Measurements from ENCODE around the gene SYT9. TPM values are rescaled to one million over a fixed set of nuclear protein-coding genes. Genes with fewer than 3 reads are reported as not detected.

Gene SYT9
- total RNA-seq, 4 donors from 2014 or later, result 0.13 to 0.47 (median 0.15) TPM; not detected in 1

- no peak for ATAC-seq
- H3K27ac ChIP-seq, result no peak overlapping the region
- no peaks in the 10 kb centered on the region for H3K9me3 ChIP-seq
- peaks cover 3% of the 10 kb centered on the region for H3K27me3 ChIP-seq
- TF ChIP-seq POLR2A (IDR thresholded peaks at IDR 0.05) (no peak), EP300 (IDR thresholded peaks at IDR 0.05) (no peak), CTCF (IDR thresholded peaks at IDR 0.05) (no peak), POLR2AphosphoS5 (IDR thresholded peaks at IDR 0.05) (no peak)
- no peaks in the 10 kb centered on the region for H3K36me3 ChIP-seq
- no peak overlapping the region for H3K4me3 ChIP-seq
- H3K4me1 ChIP-seq, result no peaks in the 10 kb centered on the region
These were observed 12.1 kb downstream of the SYT9 start for GRCh38 chr11:7263842-7264241.

GRCh38 chr11:7268758-7269157 is 17.1 kb downstream of the SYT9 start:
- ATAC-seq, result no peak
- 36% methylated on average over 1 of the region's 1 CpG; no CpG with 5 or more reads in 1 of the 2 donors for WGBS, 2 donors (ENCODE audit: low coverage in 1 of 2)
- H3K4me3 ChIP-seq, result no peak overlapping the region
- no peaks in the 10 kb centered on the region for H3K4me1 ChIP-seq
- no peaks in the 10 kb centered on the region for H3K27me3 ChIP-seq
- no peak overlapping the region for H3K27ac ChIP-seq
- TF ChIP-seq POLR2A (IDR thresholded peaks at IDR 0.05), result no peak
- TF ChIP-seq POLR2AphosphoS5 (IDR thresholded peaks at IDR 0.05), result no peak
- no peak for TF ChIP-seq CTCF (IDR thresholded peaks at IDR 0.05)
- TF ChIP-seq EP300 (IDR thresholded peaks at IDR 0.05), result no peak
- H3K9me3 ChIP-seq, result no peaks in the 10 kb centered on the region
- no peaks in the 10 kb centered on the region for H3K36me3 ChIP-seq

- H3K9me3 ChIP-seq, result no peaks in the 10 kb centered on the region
- no peak for TF ChIP-seq POLR2AphosphoS5 (IDR thresholded peaks at IDR 0.05)
- TF ChIP-seq EP300 (IDR thresholded peaks at IDR 0.05), result no peak
- no peak for TF ChIP-seq POLR2A (IDR thresholded peaks at IDR 0.05)
- no peak for TF ChIP-seq CTCF (IDR thresholded peaks at IDR 0.05)
- no peak overlapping the region for H3K27ac ChIP-seq
- H3K4me3 ChIP-seq, result no peak overlapping the region
- H3K27me3 ChIP-seq, result no peaks in the 10 kb centered on the region
- ATAC-seq, result no peak
- 41 to 72% methylated on average over 3 of the region's 3 CpGs for WGBS, 2 donors (ENCODE audit: low coverage in 1 of 2)
- H3K36me3 ChIP-seq, result no peaks in the 10 kb centered on the region
- H3K4me1 ChIP-seq, result no peaks in the 10 kb centered on the region
These were observed 18.6 kb downstream of the SYT9 start for GRCh38 chr11:7270233-7270865.

- TF ChIP-seq CTCF (IDR thresholded peaks at IDR 0.05) (no peak), EP300 (IDR thresholded peaks at IDR 0.05) (no peak), POLR2AphosphoS5 (IDR thresholded peaks at IDR 0.05) (no peak), POLR2A (IDR thresholded peaks at IDR 0.05) (no peak)
- Histone ChIP-seq H3K4me1 (no peaks in the 10 kb centered on the region), H3K9me3 (no peaks in the 10 kb centered on the region), H3K4me3 (no peak overlapping the region), H3K27ac (no peak overlapping the region), H3K27me3 (no peaks in the 10 kb centered on the region), H3K36me3 (no peaks in the 10 kb centered on the region)
- 29% methylated on average over 2 of the region's 2 CpGs; no CpG with 5 or more reads in 1 of the 2 donors for WGBS, 2 donors (ENCODE audit: low coverage in 1 of 2)
- no peak for ATAC-seq
These were observed 20.7 kb downstream of the SYT9 start for GRCh38 chr11:7272373-7272772.

GRCh38 chr11:7275133-7275532 is 23.4 kb downstream of the SYT9 start:
- ATAC-seq, result no peak
- H3K27me3 ChIP-seq, result no peaks in the 10 kb centered on the region
- no peaks in the 10 kb centered on the region for H3K9me3 ChIP-seq
- H3K4me1 ChIP-seq, result no peaks in the 10 kb centered on the region
- no peak for TF ChIP-seq POLR2AphosphoS5 (IDR thresholded peaks at IDR 0.05)
- no peak for TF ChIP-seq POLR2A (IDR thresholded peaks at IDR 0.05)
- no peak for TF ChIP-seq EP300 (IDR thresholded peaks at IDR 0.05)
- no peak for TF ChIP-seq CTCF (IDR thresholded peaks at IDR 0.05)
- no peaks in the 10 kb centered on the region for H3K36me3 ChIP-seq
- H3K4me3 ChIP-seq, result no peak overlapping the region
- no peak overlapping the region for H3K27ac ChIP-seq
